Esophagus muscularis mucosa (tissue), 4 donors: ENCODE data around the gene DCD. TPM values are rescaled to one million over a fixed set of nuclear protein-coding genes. Genes with fewer than 3 reads are reported as not detected.

Experiments used
- DNase-seq: peaks from one replicate; pipeline ENCODE4 v3.0.0-alpha.2; 2017; ENCODE audit errors: extremely low spot score
- H3K27ac ChIP-seq, 4 donors: fragments of 200-600 bp; sonication (generic); replicated peaks in 1 of 4; 1 replicate in 3 of 4; 2 replicates in 1 of 4; pipeline ENCODE4 v1.5.1; 2016 to 2019; ENCODE audit warnings: mild to moderate bottlenecking in 1 of 4
- H3K27me3 ChIP-seq, 4 donors: fragments of 200-600 bp; sonication (generic); one replicate each; pipeline versions ENCODE4 v1.5.1 to v1.6.0; 2016 to 2019
- H3K36me3 ChIP-seq, 4 donors: fragments of 200-600 bp; sonication (generic); one replicate each; pipeline ENCODE4 v1.5.1; 2016 to 2019
- H3K4me1 ChIP-seq, 4 donors: fragments of 200-600 bp; sonication (generic); one replicate each; pipeline ENCODE4 v1.5.1; 2016 to 2019
- H3K4me3 ChIP-seq, 4 donors: fragments of 200-600 bp; sonication (generic); 1 replicate in 2 of 4; 2 replicates in 2 of 4; pipeline ENCODE4 v1.5.1; 2016 to 2019; ENCODE audit warnings: mild to moderate bottlenecking in 4 of 4, moderate library complexity in 1 of 4
- H3K9me3 ChIP-seq, 4 donors: fragments of 200-600 bp; sonication (generic); 1 replicate in 3 of 4; 2 replicates in 1 of 4; pipeline ENCODE4 v1.5.1; 2016 to 2019
- CTCF ChIP-seq, 3 experiments: fragments of 200-600 bp in 2 of 3; fragments of 450-650 bp in 1 of 3; sonication (generic) in 2 of 3; IDR thresholded peaks; one replicate each; pipeline ENCODE4 v1.5.1; 2017 to 2019; ENCODE audit warnings: antibody characterized with exemption in 3 of 3, mild to moderate bottlenecking in 2 of 3, moderate library complexity in 1 of 3
- EP300 ChIP-seq: sonication (generic); formaldehyde crosslinking; IDR thresholded peaks from one replicate; pipeline ENCODE4 v1.6.1; 2017; ENCODE audit warnings: antibody characterized with exemption
- POLR2A ChIP-seq: fragments of 450-650 bp; IDR thresholded peaks from one replicate; pipeline ENCODE4 v1.6.1; 2017; ENCODE audit warnings: antibody characterized with exemption, moderate library complexity, mild to moderate bottlenecking, low read depth
- POLR2AphosphoS5 ChIP-seq, 2 donors: sonication (generic); formaldehyde crosslinking; IDR thresholded peaks; one replicate each; pipeline ENCODE4 v1.6.1; 2017; ENCODE audit warnings: antibody characterized with exemption in 2 of 2
- WGBS: methylation state at CpG from one replicate; pipeline ENCODE4 v1.1.5; 2018; 5-methylcytosine and 5-hydroxymethylcytosine counted together
- intact Hi-C: fragments of 100-400 bp; cut with DNase I; formaldehyde crosslinking; loops from one replicate; pipeline ENCODE4 v1.15.1; 2023
- total RNA-seq, 4 donors: library from RNA; depleted of rRNA; stranded (reverse); fragments of >200 nt; gene quantifications; one replicate each; pipeline versions ENCODE4 v1.1.0 to v1.2.1, GENCODE V29; 2016

DCD gene
- total RNA-seq, 4 donors from 2014 or later = not detected

- WGBS = 69% methylated on average over 6 of the region's 6 CpGs
- H3K36me3 ChIP-seq = no peaks in the 10 kb centered on the region
- no peak overlapping the region for H3K27ac ChIP-seq
- intact Hi-C loops = no loop called here
- no peaks in the 10 kb centered on the region for H3K9me3 ChIP-seq
- no peak overlapping the region for H3K4me3 ChIP-seq
- H3K4me1 ChIP-seq = no peaks in the 10 kb centered on the region
- no peak for DNase-seq
- TF ChIP-seq POLR2AphosphoS5 (IDR thresholded peaks at IDR 0.05) (no peak), POLR2A (no peak), EP300 (no peak), CTCF (IDR thresholded peaks at IDR 0.05) (no peak)
- no peaks in the 10 kb centered on the region for H3K27me3 ChIP-seq
These were observed 40.0 kb downstream of the DCD start for GRCh38 chr12:54608156-54608555.

GRCh38 chr12:54606556-54606955, 41.6 kb downstream of the DCD start:
- H3K4me3 ChIP-seq = no peak overlapping the region
- H3K27ac ChIP-seq = no peak overlapping the region
- no peak for TF ChIP-seq POLR2A
- TF ChIP-seq EP300 = no peak
- TF ChIP-seq CTCF (IDR thresholded peaks at IDR 0.05) = no peak
- TF ChIP-seq POLR2AphosphoS5 (IDR thresholded peaks at IDR 0.05) = no peak
- no peaks in the 10 kb centered on the region for H3K9me3 ChIP-seq
- no peaks in the 10 kb centered on the region for H3K4me1 ChIP-seq
- WGBS = 35% methylated on average over 3 of the region's 4 CpGs
- H3K36me3 ChIP-seq = no peaks in the 10 kb centered on the region
- intact Hi-C loops = no loop called here
- H3K27me3 ChIP-seq = no peaks in the 10 kb centered on the region
- no peak for DNase-seq

- H3K27ac ChIP-seq = no peak overlapping the region
- no peaks in the 10 kb centered on the region for H3K4me1 ChIP-seq
- 91% methylated on average over 6 of the region's 6 CpGs for WGBS
- TF ChIP-seq POLR2AphosphoS5 (IDR thresholded peaks at IDR 0.05) = no peak
- no peak for TF ChIP-seq CTCF (IDR thresholded peaks at IDR 0.05)
- TF ChIP-seq EP300 = no peak
- no peak for TF ChIP-seq POLR2A
- no peaks in the 10 kb centered on the region for H3K36me3 ChIP-seq
- H3K27me3 ChIP-seq = no peaks in the 10 kb centered on the region
- no peaks in the 10 kb centered on the region for H3K9me3 ChIP-seq
- no peak for DNase-seq
- H3K4me3 ChIP-seq = no peak overlapping the region
- intact Hi-C loops = no loop called here
These were observed 42.8 kb downstream of the DCD start for GRCh38 chr12:54605138-54605970.

GRCh38 chr12:54604436-54604835, 43.7 kb downstream of the DCD start:
- Histone ChIP-seq H3K4me3 (no peak overlapping the region), H3K27me3 (no peaks in the 10 kb centered on the region), H3K4me1 (no peaks in the 10 kb centered on the region), H3K27ac (no peak overlapping the region), H3K9me3 (no peaks in the 10 kb centered on the region), H3K36me3 (no peaks in the 10 kb centered on the region)
- no peak for DNase-seq
- TF ChIP-seq CTCF (IDR thresholded peaks at IDR 0.05) (no peak), EP300 (no peak), POLR2AphosphoS5 (IDR thresholded peaks at IDR 0.05) (no peak), POLR2A (no peak)
- 92% methylated on average over 4 of the region's 4 CpGs for WGBS
- intact Hi-C loops = no loop called here
